Measurements from ENCODE around the gene MOBP.

GRCh38 chr3:39519554-39520288 lies 52.2 kb downstream of the MOBP start:
- TF ChIP-seq POLR2AphosphoS5 (IDR thresholded peaks at IDR 0.05) (no peak), CTCF (IDR thresholded peaks at IDR 0.05) (no peak), POLR2A (IDR thresholded peaks at IDR 0.05) (no peak), EP300 (IDR thresholded peaks at IDR 0.05) (no peak)
